HG02938 (cell line): ENCODE results near the gene GRN.
"Not testable (repeated sequence)": the region's sequence is repeated elsewhere in the genome, so short reads cannot be mapped to it uniquely, and the experiment has no call there.

Experiments used
- ATAC-seq: cut with Tn5 transposase; IDR thresholded peaks from one replicate; pipeline ENCODE4 v1.9.1; 2021; ENCODE audit warnings: mild to moderate bottlenecking, moderate library complexity; ENCODE audit not compliant: unreplicated experiment

Gene GRN

DNA sequence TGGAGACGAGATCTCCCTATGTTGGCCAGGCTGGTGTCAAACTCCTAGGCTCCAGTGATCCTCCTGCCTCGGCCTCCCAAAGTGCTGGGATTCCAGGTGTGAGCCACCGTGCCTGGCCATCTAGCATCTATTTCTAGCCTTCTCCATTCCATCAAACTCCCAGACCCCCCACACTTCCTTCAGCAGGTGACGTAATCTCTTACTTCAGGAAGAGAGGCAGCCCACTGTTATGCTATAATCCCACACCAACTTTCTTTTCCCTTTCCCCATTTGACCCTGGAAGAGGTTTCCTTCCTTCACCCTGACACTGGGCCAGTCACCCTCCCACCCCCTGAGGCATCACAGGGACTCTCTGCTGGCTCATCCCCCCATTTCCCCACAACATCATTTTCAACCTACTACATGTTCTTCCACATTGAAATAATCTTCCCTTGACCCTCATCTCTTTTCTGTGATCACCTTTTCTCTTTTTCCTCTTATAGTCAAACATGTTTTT is 36.8 kb downstream of the GRN start:
- no peak for ATAC-seq

DNA sequence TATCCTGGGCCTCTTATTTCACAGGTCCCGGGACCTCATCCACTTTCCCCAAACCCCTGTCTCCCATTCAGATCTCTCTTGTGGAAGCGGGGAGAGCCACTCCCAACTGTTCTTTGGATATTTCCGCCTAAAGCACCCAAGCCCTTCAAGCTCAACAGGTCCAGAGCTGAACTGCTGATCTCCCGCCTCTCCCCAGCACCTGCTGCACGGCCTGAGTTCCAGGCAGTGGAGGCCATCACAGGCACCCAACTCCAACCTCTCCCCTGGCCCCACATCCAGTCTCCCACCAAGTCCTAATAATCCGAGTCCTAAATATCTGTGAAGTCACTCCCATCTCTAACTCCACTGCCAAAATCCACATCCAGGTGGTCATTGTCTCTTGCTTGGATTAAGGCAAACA is 37.8 kb downstream of the GRN start:
- no peak for ATAC-seq

DNA sequence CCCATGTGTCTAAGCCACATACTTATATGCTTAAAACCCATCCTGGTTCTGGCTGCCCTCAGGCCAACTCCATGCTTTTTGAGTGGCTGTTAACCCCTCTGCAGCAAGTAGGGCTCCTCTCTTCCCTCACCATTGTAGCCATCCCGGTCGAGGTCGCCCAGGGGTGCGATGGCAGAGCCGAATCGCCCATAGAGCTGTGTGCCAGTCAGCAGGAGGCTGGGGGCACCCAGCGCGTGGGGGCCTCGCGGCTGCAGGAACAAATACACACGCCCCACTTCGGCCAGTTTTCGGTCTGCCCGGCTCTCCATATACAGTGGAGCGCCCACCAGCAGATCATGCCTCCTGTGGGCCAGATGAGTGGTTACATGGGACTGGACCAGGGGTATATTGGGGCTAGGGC is 38.3 kb downstream of the GRN start:
- ATAC-seq: no peak

DNA sequence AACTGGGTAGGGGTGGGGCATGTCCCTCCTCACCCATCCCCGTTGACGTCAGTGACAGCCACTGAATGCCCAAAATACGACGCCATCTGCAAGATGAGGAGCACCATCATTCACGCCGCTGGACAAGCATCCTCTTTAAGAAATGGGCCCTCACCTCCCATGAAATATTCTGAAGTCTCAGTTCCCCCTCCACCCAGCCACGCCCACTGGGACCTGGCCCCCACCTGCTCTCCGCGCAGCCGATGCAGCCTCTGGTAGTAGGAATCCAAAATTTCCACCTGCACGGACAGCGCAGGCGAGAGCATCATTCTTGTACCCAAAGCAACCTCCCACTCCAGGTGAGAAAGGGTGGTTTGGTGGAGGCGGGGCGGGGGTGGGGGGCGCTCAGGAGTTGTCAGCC is 38.8 kb downstream of the GRN start:
- ATAC-seq: no peak

DNA sequence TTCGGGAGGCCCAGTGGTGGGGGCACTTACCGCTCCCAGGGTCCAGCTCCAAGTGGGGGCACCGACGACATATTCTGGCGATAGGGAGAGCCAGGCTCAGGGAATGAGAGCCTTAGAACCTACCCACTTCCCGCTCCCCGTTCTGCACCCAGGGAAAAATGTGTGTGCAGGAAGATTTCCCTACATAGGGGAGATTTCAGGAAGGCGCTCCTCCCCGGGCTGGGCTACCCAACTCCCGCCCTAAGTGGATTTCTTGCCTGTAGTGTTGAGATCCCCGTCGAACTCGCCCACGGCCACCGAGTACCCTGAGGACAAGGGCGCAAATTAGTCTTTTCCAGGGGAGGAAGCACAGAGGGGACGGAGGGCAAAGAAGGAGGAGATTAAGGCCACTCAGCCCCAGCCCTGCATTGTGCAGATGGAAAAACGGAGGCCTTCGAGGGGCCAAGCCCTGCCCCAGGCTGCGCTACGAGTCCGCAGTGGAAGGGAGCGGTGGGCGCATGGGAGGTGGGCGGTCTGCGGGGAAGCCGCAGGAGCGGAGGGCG is 39.2 kb downstream of the GRN start:
- no peak for ATAC-seq

DNA sequence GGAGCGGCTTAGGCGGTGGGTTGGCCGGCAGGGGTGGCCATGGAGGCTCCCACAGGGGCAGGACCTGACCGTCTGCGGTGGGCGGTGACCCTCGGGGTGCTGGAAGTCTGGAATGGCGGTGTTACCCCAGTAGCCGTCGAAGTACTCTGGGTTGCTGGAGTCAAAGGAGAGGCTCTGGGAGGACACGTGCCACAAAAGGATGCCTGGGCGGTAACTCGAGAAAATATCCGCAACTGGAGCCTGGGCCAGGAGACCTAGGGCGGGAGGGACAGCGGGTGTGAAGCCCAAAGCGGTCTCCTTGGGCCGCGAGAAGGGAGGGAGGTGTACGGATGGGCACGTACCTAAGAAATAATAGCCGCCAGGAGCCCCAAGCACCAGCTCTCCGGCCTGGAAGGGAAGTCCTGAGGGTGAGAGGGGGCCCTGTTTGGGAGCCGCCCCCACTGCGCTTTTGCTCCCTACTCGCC is 39.8 kb downstream of the GRN start:
- no peak for ATAC-seq

DNA sequence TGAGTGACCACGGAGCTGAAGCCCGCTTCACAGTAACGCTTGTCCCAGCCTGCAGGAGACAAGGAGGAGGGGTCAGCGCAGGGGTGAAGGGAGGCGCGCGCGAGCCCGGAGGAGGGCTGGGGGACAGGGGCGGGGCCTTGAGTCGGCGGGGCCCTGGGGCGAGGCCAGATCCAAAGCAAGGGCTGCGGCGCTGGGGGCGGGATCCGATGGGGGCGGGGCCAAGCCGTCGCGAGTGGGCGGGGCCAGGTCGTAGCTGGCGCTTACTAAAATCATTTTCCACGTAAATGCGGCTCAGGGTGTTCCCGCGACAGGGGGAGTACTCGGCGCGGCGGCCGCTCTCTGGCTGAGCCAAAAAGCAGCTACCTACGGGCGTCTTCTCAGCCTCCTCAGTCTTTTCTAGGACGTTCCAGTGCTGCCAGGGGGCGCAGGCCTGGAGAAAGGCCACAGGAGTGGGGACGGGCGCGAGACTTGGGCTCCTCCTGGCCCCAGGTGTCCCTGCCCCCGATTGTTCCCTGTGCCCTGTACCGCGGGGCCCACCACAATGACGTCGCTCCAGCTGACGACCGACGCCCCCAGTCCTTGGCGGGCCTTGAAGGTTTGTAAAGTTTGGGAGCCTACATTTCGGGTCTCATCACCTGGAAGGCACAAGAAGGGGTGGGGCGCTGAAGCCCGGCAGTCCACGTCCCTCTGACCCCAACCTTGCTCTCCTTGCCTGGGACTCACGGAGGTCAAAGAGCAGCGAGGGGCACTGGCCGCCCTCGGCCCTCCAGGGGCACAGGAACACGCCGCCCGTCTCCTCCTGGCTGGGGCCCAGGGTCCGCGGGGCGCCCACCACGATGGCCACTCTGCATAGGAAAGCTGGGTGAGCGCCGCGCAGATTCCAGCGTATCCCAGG is 40.4 kb downstream of the GRN start:
- ATAC-seq: no peak

DNA sequence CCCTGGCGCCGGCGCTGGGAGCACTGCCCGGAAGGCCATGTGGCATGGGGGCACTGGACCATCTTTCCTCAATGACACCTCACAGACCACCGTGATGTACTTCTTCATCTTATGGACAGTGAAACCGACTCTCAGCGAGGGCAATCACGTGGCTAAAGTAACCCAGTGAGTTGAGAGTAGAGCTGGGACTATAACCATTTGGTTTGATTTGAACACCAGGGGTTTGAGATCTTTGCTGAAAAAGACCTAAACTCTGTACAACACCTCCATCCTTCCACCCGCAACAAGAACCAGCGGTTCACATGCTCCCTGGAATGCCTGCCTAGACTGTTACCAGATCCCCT is 41.1 kb downstream of the GRN start:
- no peak for ATAC-seq

DNA sequence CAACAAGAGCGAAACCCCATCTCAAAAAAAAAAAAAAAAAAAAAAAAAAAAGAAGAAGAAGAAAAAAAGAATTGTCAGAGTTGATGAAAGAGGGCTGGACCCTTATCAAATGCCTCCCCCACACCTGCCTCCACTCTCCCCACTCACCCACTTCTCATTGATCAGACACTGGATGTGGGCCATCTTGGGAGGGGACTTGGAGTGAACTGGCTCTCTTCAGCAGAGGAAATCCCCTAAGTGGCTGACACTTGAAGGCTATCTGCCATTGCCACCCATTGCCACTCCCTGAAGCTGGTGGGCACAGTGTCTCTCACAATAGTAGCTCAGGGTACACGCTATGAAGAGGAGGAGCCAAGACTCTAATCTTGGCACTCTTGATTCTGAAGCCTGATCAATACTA is 42.7 kb downstream of the GRN start:
- ATAC-seq: no peak

DNA sequence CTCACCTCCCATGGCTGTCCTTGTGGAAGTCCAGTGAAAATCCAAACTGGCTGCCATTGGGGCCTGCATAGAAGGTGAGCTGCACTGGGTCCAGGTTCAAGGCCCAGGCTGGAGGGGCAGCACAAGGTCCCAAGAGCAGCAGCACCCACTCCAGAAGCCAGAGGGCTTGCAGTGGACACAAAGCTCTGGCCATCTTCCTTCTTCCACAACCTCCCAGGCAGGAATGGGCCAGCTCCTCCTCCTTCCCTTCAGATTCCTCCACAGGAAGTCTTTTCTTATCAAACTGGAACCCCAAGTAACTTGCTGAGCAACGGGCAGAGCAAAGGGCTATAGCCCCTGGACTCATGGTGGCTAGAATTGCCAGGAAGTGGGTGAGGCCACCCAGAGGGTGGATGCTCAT is 44.2 kb downstream of the GRN start, which contains the start of gene ITGA2B:
ITGA2B (minus strand) TSS at position 369 of the 400 bp plus-strand sequence; CDS start at position 193, 176 bp downstream.
- ATAC-seq: no peak

DNA sequence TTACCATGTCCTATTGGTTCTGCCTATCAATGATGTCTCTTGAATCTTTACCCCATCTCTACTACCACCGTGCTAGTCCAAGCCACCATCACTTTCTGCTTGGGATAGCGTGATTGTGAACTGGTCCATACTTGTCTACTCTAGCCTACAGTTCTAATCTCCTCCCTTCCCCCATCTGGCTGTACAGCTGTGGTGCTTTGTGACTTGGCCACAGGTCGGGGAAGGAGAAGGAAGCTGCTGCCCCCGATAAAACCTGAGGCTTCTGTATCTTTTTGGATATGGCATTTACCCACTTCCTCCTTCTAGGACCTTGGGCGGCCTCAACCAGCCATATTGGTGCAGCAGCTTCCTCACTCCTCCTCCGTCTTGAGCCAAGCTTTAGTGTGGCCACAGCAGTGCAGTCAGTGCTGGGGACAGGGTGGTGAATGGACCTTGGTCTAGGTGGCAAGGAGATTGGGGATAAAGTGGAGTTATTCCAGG is 44.7 kb downstream of the GRN start:
- no peak for ATAC-seq

DNA sequence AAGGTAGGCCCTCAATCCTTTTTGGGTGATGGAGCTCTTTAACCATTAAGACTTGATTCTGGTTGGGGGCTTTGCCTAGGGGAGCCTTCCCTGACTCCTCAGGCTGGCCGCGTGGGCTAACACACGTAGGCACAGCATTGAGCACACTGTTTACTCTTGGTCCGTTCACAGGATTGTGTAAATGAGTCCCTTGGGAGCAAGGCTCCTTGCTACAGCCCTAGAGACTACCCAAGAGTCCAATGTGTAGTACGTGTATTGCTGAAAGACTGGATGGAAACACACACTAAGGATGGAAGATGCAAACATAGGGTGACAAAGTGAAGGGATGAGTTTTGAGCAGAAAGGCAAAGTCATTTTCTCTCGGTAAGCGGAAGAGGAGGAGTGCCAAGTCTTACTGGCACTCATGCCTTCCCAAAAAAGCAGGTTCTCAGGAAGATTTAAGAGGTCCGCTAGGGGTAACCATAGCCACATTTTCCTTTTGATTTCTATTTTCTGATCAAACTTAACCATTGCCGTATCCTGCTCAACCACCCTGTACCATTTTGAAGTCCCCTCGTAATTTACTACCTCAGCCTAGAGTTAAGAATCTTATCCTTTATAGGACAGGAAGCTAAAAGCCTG is 45.3 kb downstream of the GRN start:
- no peak for ATAC-seq

DNA sequence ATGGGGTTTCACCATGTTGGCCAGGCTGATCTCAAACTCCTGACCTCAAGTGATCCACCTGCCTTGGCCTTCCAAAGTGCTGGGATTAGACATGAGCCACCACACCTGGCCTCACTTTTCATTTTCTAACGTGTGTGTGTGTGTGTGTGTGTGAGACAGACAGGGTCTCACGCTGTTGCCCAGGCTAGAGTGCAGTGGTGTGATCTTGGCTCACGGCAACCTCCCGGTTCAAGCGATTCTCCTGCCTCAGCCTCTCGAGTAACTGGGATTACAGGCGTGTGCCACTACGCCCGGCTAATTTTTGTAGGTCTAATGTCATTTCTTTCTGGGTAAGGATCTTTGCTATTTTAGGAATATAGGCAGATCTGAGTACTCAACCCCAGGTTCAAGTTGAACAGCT is 49.0 kb downstream of the GRN start:
- not testable (repeated sequence) for ATAC-seq

DNA sequence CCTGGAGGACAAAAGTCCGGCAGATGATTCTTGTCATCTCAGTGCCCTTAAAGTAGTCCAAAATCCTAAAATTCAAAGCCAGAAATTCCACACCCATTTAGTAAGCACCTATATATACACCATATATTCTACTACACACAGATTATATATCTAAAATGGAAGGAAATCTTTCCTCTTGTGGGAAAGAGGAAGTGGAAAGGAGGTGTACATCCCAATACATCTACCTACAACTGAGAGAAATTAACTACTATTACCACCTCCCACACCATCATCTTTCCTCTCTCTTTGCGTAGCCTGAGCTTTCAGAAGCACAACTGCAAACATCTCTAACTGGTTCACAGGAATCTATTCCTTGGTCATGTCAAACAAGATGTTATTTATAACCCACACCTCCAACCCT is 49.7 kb downstream of the GRN start:
- no peak for ATAC-seq

DNA sequence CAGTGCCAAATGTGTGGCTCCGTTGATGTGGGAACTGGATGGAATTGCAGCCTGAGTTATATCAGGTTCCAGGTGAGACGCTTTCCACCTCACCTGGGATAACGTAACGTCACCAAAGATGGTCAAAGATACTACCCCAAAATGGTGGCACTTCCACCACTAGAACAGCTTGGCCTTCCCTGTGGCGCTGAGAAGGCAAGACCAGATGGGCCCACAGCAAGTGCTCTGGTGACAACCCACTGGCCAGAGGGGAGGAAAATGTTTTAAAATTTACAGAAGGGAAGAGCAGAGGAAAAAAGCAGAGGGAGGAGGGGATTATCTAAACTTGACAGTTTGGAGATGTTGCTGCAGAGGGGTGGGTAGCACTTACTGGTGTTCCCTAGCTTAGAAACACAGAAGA is 51.8 kb downstream of the GRN start:
- no peak for ATAC-seq

DNA sequence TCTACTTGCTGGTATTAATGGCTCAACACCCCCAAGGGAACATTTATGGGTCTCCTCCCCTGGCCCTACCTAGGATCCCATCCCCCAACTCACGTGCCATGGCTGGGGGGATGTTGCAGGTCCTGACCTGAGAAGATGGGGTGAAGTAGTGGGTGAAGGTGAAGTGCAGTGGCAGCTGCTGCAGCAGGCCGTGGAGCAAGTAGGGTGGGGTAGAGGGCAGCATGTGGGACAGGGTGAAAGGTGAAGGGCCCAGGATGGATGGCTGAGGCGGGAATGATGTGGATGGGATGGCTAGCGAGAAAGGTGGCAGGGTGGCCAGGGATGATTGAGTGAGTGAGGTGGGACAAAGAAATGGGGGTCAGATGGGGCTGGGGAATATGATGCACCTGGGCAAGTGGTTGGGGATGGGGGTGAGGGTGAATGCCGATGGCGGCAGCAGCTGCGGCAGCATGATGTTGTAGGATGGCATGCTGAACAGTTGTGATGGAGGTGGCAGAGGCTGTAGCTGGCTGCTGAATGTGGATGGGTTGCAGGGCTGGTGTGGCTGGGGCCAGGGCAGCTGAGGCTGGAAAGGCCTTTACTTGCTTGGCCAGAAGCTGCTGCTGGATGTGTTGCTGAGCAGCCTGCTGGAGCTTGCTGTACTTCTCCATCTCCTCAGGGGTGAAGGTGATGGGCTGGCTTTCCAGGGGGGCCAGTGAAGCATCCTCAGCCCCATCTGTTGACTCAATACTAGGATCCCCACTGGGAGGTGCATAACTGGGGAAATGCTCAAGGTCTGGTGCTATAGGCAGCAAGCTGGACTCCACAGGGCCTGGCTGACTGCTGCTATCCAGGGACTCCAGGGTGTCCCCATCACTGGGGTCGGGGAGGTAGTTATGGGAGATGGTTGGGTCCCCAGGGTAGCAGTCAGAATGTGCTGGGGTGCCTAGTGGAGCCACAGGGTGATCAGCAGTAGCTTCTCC is 52.7 kb downstream of the GRN start:
- no peak for ATAC-seq

DNA sequence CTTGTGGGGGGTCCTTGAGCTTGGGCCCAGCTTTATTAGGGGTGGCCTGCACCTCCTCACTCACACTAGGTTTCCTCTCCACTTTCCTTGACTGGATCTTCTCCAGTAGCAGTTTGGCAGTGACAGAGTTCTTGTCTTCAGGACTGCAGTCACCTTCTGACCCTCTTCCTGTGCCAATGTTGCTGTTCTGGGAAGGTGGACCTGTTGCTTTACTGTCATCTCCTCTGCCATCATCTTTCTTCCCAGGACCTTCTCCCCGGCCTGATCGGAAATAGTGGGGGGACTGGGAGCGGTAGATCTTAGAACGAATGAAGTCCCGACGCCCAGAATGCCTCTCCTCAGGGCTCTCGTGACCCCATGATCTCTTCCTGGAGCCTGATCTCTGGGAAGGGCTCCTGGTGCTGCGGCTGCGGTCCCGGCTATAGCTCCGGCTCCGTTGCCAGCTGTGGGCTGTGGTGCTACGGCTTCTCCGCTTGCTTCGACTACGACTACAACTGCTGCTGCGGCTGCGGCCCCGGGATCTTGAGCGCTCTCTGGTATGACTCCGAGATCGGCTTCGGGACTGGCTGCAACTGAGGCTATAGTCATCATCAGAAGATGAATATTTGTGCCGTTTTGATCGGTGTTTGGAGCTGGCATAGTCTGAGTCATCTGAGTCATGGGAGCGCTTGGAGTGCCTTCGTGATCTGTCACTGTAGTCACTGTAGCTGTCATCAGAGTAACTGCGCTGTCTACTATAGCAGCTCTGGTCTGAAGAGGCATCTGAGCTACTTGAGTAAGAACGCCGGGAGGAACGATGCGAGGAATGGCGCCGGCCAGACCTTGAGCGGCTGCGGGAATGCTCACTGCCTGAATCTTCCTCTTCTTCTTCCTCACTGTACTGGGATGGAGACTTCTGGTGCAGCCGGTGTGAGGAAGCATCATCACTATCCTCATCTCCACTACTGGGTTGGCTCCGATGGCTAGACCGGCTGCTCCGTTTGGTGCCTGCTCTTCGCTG is 53.9 kb downstream of the GRN start:
- no peak for ATAC-seq

DNA sequence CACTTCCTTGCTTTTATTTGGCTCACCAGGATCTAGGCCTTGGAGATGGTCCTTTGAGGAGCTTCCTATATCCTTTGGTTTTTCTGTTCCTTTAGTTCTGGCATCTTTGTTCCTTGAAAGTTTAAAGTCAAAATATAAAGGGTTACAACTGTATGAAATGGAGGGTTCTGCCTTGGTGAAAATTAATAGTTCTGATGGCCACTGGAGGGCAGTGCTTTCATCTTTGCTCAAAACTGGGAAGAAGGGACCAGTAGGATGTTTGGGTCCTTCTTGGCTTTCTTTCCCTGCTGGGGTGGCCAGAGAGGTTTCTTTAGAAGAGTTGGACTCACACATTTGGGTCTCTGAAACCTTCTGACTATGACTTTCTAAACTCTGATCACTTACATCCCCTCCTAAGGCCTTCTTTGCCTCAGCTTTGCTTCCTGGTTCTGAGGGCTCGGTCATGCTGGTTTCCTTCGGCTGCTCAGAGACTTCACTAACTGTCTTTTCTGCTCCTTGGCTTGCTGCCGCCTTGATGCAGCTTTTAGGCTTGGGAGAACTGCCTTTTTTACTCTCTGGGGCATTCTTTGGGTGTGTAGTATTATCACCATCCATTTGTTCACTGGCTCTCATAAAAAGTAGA is 55.2 kb downstream of the GRN start:
- no peak for ATAC-seq
